T-cell (primary cell): ENCODE results near the gene CNTN5. TPM values are rescaled to one million over a fixed set of nuclear protein-coding genes. Genes with fewer than 3 reads are reported as not detected.

ENCODE experiments used
- ATAC-seq, 4 experiments: fragments of 200-7000 bp in 3 of 4; fragments of 150-1000 bp in 1 of 4; cut with Tn5 transposase; replicated peaks in 1 of 4; 1 replicate in 3 of 4; 2 replicates in 1 of 4; pipeline ENCODE4 v1.10.0; 2021; ENCODE audit warnings: moderate library complexity in 3 of 4, mild to moderate bottlenecking in 2 of 4, moderate number of reproducible peaks in 1 of 4
- CTCF ChIA-PET, 2 donors: fragments of 300-600 bp; sonication (Branson Sonifier 250); formaldehyde crosslinking; loops; one replicate each; lab custom pipeline; 2022; ENCODE audit warnings: antibody characterized with exemption in 2 of 2; lab: Charles Lee
- POLR2A ChIA-PET, 2 donors: fragments of 300-600 bp; sonication (Branson Sonifier 250); formaldehyde crosslinking; loops; one replicate each; lab custom pipeline; 2022; ENCODE audit warnings: antibody characterized with exemption in 2 of 2; lab: Charles Lee
- DNase-seq, 35 experiments: peaks; one replicate each; pipeline versions ENCODE4 v3.0.0 to v3.0.0-alpha.2; 2013 to 2023
- H3K27ac ChIP-seq: one replicate; pipeline ENCODE4 v1.5.1; 2013; ENCODE audit warnings: low read length
- H3K27me3 ChIP-seq, 2 experiments: replicated peaks in 1 of 2; 1 replicate in 1 of 2; 2 replicates in 1 of 2; pipeline versions ENCODE4 v1.6.1 to v1.7.0; 2013; ENCODE audit warnings: low read length in 1 of 2, mixed read lengths in 1 of 2; ENCODE audit not compliant: control insufficient read depth in 2 of 2, insufficient read depth in 2 of 2; ENCODE audit errors: extremely low read depth in 1 of 2
- H3K36me3 ChIP-seq, 2 donors: 1 replicate in 1 of 2; 2 replicates in 1 of 2; pipeline versions ENCODE4 v1.6.1 to v1.7.0; 2013; ENCODE audit warnings: low read length in 1 of 2; ENCODE audit not compliant: control insufficient read depth in 2 of 2, insufficient read depth in 1 of 2; ENCODE audit errors: extremely low read depth in 1 of 2
- H3K4me1 ChIP-seq, 2 experiments: 1 replicate in 1 of 2; 2 replicates in 1 of 2; pipeline versions ENCODE4 v1.6.1 to v1.7.0; 2013; ENCODE audit warnings: low read length in 2 of 2, mixed read lengths in 1 of 2; ENCODE audit not compliant: insufficient read depth in 2 of 2, control insufficient read depth in 1 of 2; ENCODE audit errors: extremely low read depth in 1 of 2
- H3K4me3 ChIP-seq, 2 donors: 1 replicate in 1 of 2; 2 replicates in 1 of 2; pipeline versions ENCODE4 v1.5.1 to v1.7.0; 2013; ENCODE audit warnings: mild to moderate bottlenecking in 2 of 2, low read length in 1 of 2, moderate library complexity in 1 of 2; ENCODE audit not compliant: control insufficient read depth in 1 of 2; ENCODE audit errors: extremely low read depth in 1 of 2
- H3K9me3 ChIP-seq: 2 replicates; pipeline ENCODE4 v1.7.0; 2013
- H3K27ac Mint-ChIP-seq, 2 donors: one replicate each; pipeline ENCODE4 v1.8.0; 2020 to 2021; ENCODE audit warnings: mild to moderate bottlenecking in 2 of 2, mixed read lengths in 2 of 2
- H3K27me3 Mint-ChIP-seq, 2 donors: one replicate each; pipeline ENCODE4 v1.8.0; 2021 to 2022; ENCODE audit warnings: mixed read lengths in 2 of 2
- H3K36me3 Mint-ChIP-seq: one replicate; pipeline ENCODE4 v1.8.0; 2021; ENCODE audit warnings: mixed read lengths
- H3K4me1 Mint-ChIP-seq, 3 donors: one replicate each; pipeline ENCODE4 v1.8.0; 2020 to 2022; ENCODE audit warnings: mixed read lengths in 3 of 3, mild to moderate bottlenecking in 1 of 3
- H3K4me3 Mint-ChIP-seq, 3 donors: one replicate each; pipeline ENCODE4 v1.8.0; 2020 to 2022; ENCODE audit warnings: mild to moderate bottlenecking in 3 of 3, mixed read lengths in 3 of 3, moderate library complexity in 3 of 3
- H3K9me3 Mint-ChIP-seq, 3 donors: one replicate each; pipeline ENCODE4 v1.8.0; 2020 to 2022; ENCODE audit warnings: mixed read lengths in 3 of 3
- WGBS: methylation state at CpG from one replicate; pipeline ENCODE4 v1.1.5; 2013; ENCODE audit warnings: missing lambda C conversion rate; ENCODE audit not compliant: insufficient coverage; 5-methylcytosine and 5-hydroxymethylcytosine counted together
- total RNA-seq, 35 experiments: library from RNA in 6 of 35; stranded (reverse) in 6 of 35; fragments of 120-200 nt in 1 of 35; gene quantifications; one replicate each; pipeline versions ENCODE4 v1.2.1 to v1.2.4 and lab custom pipeline; 2013 to 2026

CNTN5 gene
- total RNA-seq, 5 donors from 2014 or later (not counting 1 experiment from before 2014, with no cell fraction given) = not detected

GRCh38 chr11:99513368-99513767, 492.6 kb downstream of the CNTN5 start:
- CTCF ChIA-PET = no interaction called here
- Histone ChIP-seq H3K4me3 (no peak overlapping the region), H3K27ac (no peak overlapping the region), H3K4me1 (no peaks in the 10 kb centered on the region), H3K36me3 (no peaks in the 10 kb centered on the region), H3K27me3 (no peaks in the 10 kb centered on the region), H3K9me3 (no peaks in the 10 kb centered on the region)
- Mint-ChIP-seq H3K27me3 (no peaks in the 10 kb centered on the region), H3K27ac (no peak overlapping the region), H3K4me3 (no peak overlapping the region), H3K9me3 (peaks cover 17 to 18% (median 17%) of the 10 kb centered on the region in 3 donors), H3K4me1 (no peaks in the 10 kb centered on the region), H3K36me3 (no peaks in the 10 kb centered on the region)
- DNase-seq = no peak
- 77% methylated on average over 2 of the region's 2 CpGs for WGBS
- POLR2A ChIA-PET = no interaction called here
- no peak for ATAC-seq

- H3K27ac Mint-ChIP-seq = no peak overlapping the region
- H3K4me3 ChIP-seq = no peak overlapping the region
- no peaks in the 10 kb centered on the region for H3K36me3 Mint-ChIP-seq
- no CpG with 5 or more reads among the region's 2 CpGs for WGBS
- ATAC-seq (no peak), DNase-seq (no peak)
- ChIA-PET CTCF (no interaction called here), POLR2A (no interaction called here)
- no peaks in the 10 kb centered on the region for H3K9me3 ChIP-seq
- H3K27ac ChIP-seq = no peak overlapping the region
- H3K27me3 ChIP-seq = no peaks in the 10 kb centered on the region
- no peaks in the 10 kb centered on the region for H3K36me3 ChIP-seq
- H3K4me1 ChIP-seq = no peaks in the 10 kb centered on the region
- H3K9me3 Mint-ChIP-seq = peaks cover 12 to 16% (median 15%) of the 10 kb centered on the region in 3 donors
- no peak overlapping the region for H3K4me3 Mint-ChIP-seq
- no peaks in the 10 kb centered on the region for H3K4me1 Mint-ChIP-seq
- no peaks in the 10 kb centered on the region for H3K27me3 Mint-ChIP-seq
Measured at GRCh38 chr11:99519095-99519494, 498.3 kb downstream of the CNTN5 start.

GRCh38 chr11:99522467-99523173, 501.9 kb downstream of the CNTN5 start:
- no peaks in the 10 kb centered on the region for H3K36me3 Mint-ChIP-seq
- no peaks in the 10 kb centered on the region for H3K4me1 ChIP-seq
- DNase-seq (no peak), ATAC-seq (no peak)
- H3K9me3 ChIP-seq = no peaks in the 10 kb centered on the region
- H3K36me3 ChIP-seq = no peaks in the 10 kb centered on the region
- H3K9me3 Mint-ChIP-seq = peaks cover 10 to 16% (median 12%) of the 10 kb centered on the region in 3 donors
- no peak overlapping the region for H3K27ac ChIP-seq
- no peaks in the 10 kb centered on the region for H3K4me1 Mint-ChIP-seq
- H3K27me3 Mint-ChIP-seq = no peaks in the 10 kb centered on the region
- no peaks in the 10 kb centered on the region for H3K27me3 ChIP-seq
- H3K4me3 ChIP-seq = no peak overlapping the region
- CTCF ChIA-PET = interaction anchor here in 1 of 2 donors (0.7 kb wide), 1 partner anchor 42 kb away, joined by 3 read pairs; no protein-coding TSS in a partner anchor
- H3K27ac Mint-ChIP-seq = no peak overlapping the region
- WGBS = 94% methylated on average over 2 of the region's 5 CpGs
- H3K4me3 Mint-ChIP-seq = no peak overlapping the region
- POLR2A ChIA-PET = no interaction called here

GRCh38 chr11:99531468-99531867, 510.7 kb downstream of the CNTN5 start:
- ChIA-PET POLR2A (no interaction called here), CTCF (no interaction called here)
- peaks cover 19 to 28% (median 25%) of the 10 kb centered on the region in 3 donors for H3K9me3 Mint-ChIP-seq
- ATAC-seq (no peak), DNase-seq (no peak)
- H3K27ac Mint-ChIP-seq = no peak overlapping the region
- H3K27me3 Mint-ChIP-seq = no peaks in the 10 kb centered on the region
- H3K36me3 Mint-ChIP-seq = no peaks in the 10 kb centered on the region
- no peaks in the 10 kb centered on the region for H3K4me1 Mint-ChIP-seq
- Histone ChIP-seq H3K36me3 (no peaks in the 10 kb centered on the region), H3K4me1 (no peaks in the 10 kb centered on the region), H3K27ac (no peak overlapping the region), H3K27me3 (no peaks in the 10 kb centered on the region), H3K4me3 (no peak overlapping the region), H3K9me3 (no peaks in the 10 kb centered on the region)
- WGBS = 75% methylated on average over 13 of the region's 13 CpGs
- no peak overlapping the region for H3K4me3 Mint-ChIP-seq

- H3K4me1 Mint-ChIP-seq = no peaks in the 10 kb centered on the region
- H3K4me3 ChIP-seq = no peak overlapping the region
- H3K27me3 Mint-ChIP-seq = no peaks in the 10 kb centered on the region
- ATAC-seq (no peak), DNase-seq (no peak)
- POLR2A ChIA-PET = no interaction called here
- no peaks in the 10 kb centered on the region for H3K9me3 ChIP-seq
- peaks cover 12 to 22% (median 15%) of the 10 kb centered on the region in 3 donors for H3K9me3 Mint-ChIP-seq
- no peaks in the 10 kb centered on the region for H3K27me3 ChIP-seq
- no peak overlapping the region for H3K27ac ChIP-seq
- H3K27ac Mint-ChIP-seq = no peak overlapping the region
- H3K36me3 Mint-ChIP-seq = no peaks in the 10 kb centered on the region
- WGBS = no CpG with 5 or more reads among the region's 1 CpG
- H3K4me1 ChIP-seq = no peaks in the 10 kb centered on the region
- no peak overlapping the region for H3K4me3 Mint-ChIP-seq
- CTCF ChIA-PET = no interaction called here
- H3K36me3 ChIP-seq = no peaks in the 10 kb centered on the region
Measured at GRCh38 chr11:99534812-99535211, 514.1 kb downstream of the CNTN5 start.

GRCh38 chr11:99535406-99535805, 514.7 kb downstream of the CNTN5 start:
- POLR2A ChIA-PET = no interaction called here
- no peaks in the 10 kb centered on the region for H3K36me3 ChIP-seq
- H3K9me3 ChIP-seq = no peaks in the 10 kb centered on the region
- Mint-ChIP-seq H3K4me3 (no peak overlapping the region), H3K4me1 (no peaks in the 10 kb centered on the region), H3K36me3 (no peaks in the 10 kb centered on the region), H3K27me3 (no peaks in the 10 kb centered on the region), H3K9me3 (peaks cover 14 to 24% (median 15%) of the 10 kb centered on the region in 3 donors), H3K27ac (no peak overlapping the region)
- no peak overlapping the region for H3K4me3 ChIP-seq
- 60% methylated on average over 1 of the region's 1 CpG for WGBS
- no peaks in the 10 kb centered on the region for H3K4me1 ChIP-seq
- H3K27me3 ChIP-seq = no peaks in the 10 kb centered on the region
- no peak for DNase-seq
- H3K27ac ChIP-seq = no peak overlapping the region
- ATAC-seq = no peak
- CTCF ChIA-PET = no interaction called here
